GM23248 (cell line): ENCODE measurements around the gene FHAD1. TPM values are rescaled to one million over a fixed set of nuclear protein-coding genes. Genes with fewer than 3 reads are reported as not detected.
A peak's percentile ranks its signal among the peaks of the same experiment; 100 is the strongest.

ENCODE experiments used
- DNase-seq: peaks from one replicate; pipeline ENCODE4 v3.0.0-alpha.2; 2015
- H2AFZ ChIP-seq: fragments of 200-600 bp; sonication (generic); 2 replicates; pipeline ENCODE4 v1.6.1; 2016; ENCODE audit warnings: antibody characterized with exemption
- H3F3A ChIP-seq: fragments of 200-600 bp; sonication (generic); 2 replicates; pipeline ENCODE4 v1.6.1; 2016; ENCODE audit warnings: mild to moderate bottlenecking, antibody characterized with exemption, mixed run types; ENCODE audit not compliant: insufficient read depth
- H3K27ac ChIP-seq: fragments of 200-600 bp; sonication (generic); 2 replicates; pipeline ENCODE4 v1.5.1; 2016; ENCODE audit warnings: mild to moderate bottlenecking
- H3K27me3 ChIP-seq: fragments of 200-600 bp; sonication (generic); replicated peaks from 2 replicates; pipeline ENCODE4 v1.6.1; 2016; ENCODE audit warnings: mild to moderate bottlenecking; ENCODE audit not compliant: insufficient read depth
- H3K36me3 ChIP-seq: fragments of 200-600 bp; sonication (generic); 2 replicates; pipeline ENCODE4 v1.6.1; 2016; ENCODE audit warnings: low read depth, mild to moderate bottlenecking
- H3K4me1 ChIP-seq: fragments of 200-600 bp; sonication (generic); 2 replicates; pipeline ENCODE4 v1.6.1; 2016; ENCODE audit warnings: mild to moderate bottlenecking; ENCODE audit not compliant: insufficient read depth
- H3K4me2 ChIP-seq: fragments of 200-600 bp; sonication (generic); one replicate; pipeline ENCODE4 v1.6.1; 2016; ENCODE audit warnings: mild to moderate bottlenecking; ENCODE audit not compliant: unreplicated experiment
- H3K4me3 ChIP-seq: fragments of 200-600 bp; sonication (generic); 2 replicates; pipeline ENCODE4 v1.5.1; 2016; ENCODE audit warnings: mild to moderate bottlenecking
- H3K79me2 ChIP-seq: fragments of 200-600 bp; sonication (generic); 2 replicates; pipeline ENCODE4 v1.6.1; 2016; ENCODE audit warnings: mild to moderate bottlenecking; ENCODE audit not compliant: insufficient read depth
- H3K9ac ChIP-seq: fragments of 200-600 bp; sonication (generic); 2 replicates; pipeline ENCODE4 v1.6.1; 2016; ENCODE audit warnings: mild to moderate bottlenecking
- H3K9me2 ChIP-seq: fragments of 200-600 bp; sonication (generic); 2 replicates; pipeline ENCODE4 v1.6.1; 2016; ENCODE audit warnings: mixed run types, mild to moderate bottlenecking, moderate library complexity; ENCODE audit not compliant: insufficient read depth
- H3K9me3 ChIP-seq: fragments of 200-600 bp; sonication (generic); one replicate; pipeline ENCODE4 v1.6.1; 2017; ENCODE audit warnings: low read depth
- H4K20me1 ChIP-seq: fragments of 200-600 bp; sonication (generic); 2 replicates; pipeline ENCODE4 v1.6.0; 2016; ENCODE audit not compliant: insufficient read depth
- EZH2 ChIP-seq: fragments of 200-600 bp; sonication (generic); IDR thresholded peaks from 2 replicates; pipeline ENCODE4 v1.6.1; 2018; ENCODE audit warnings: antibody characterized with exemption, mild to moderate bottlenecking; ENCODE audit not compliant: insufficient read depth, poor library complexity, severe bottlenecking
- EZH2phosphoT487 ChIP-seq: fragments of 200-600 bp; sonication (generic); IDR thresholded peaks from 2 replicates; pipeline ENCODE4 v1.6.1; 2018; ENCODE audit warnings: antibody characterized with exemption, moderate library complexity, mild to moderate bottlenecking, low read depth; ENCODE audit not compliant: insufficient read depth
- WGBS, 2 experiments: methylation state at CpG; one replicate each; pipeline ENCODE4 v1.1.6; 2015 to 2017; ENCODE audit warnings: low lambda C conversion rate in 2 of 2, low coverage in 1 of 2; ENCODE audit errors: missing lambda C conversion rate in 2 of 2; 5-methylcytosine and 5-hydroxymethylcytosine counted together
- in situ Hi-C: fragments of 300-500 bp; cut with MboI; formaldehyde crosslinking; loops from 2 replicates; pipeline ENCODE4 v1.15.0; 2020
- polyA plus RNA-seq: library from polyadenylated mRNA; unstranded; fragments of >200 nt; fragmentation: Nextera tagmentation; extraction: Ambion mirVana; gene quantifications from 2 replicates; pipeline ENCODE4 v1.2.1, GENCODE V29; 2016
- total RNA-seq: library from RNA; depleted of rRNA; stranded (reverse); fragments of >200 nt; shearing (Covaris generic); gene quantifications from 2 replicates; pipeline ENCODE4 v1.2.3, GENCODE V29; 2014

FHAD1 gene
- total and polyA plus RNA-seq, 2 experiments from 2014 or later: 0.24 TPM; not detected in 1

- Histone ChIP-seq H2AFZ (no peak overlapping the region), H3K27ac (no peak overlapping the region)
Measured at GRCh38 chr1:15245593-15246360, 1.2 kb upstream of the FHAD1 start.

GRCh38 chr1:15248216-15248615 is 1.2 kb downstream of the FHAD1 start:
- no peak overlapping the region for H2AFZ ChIP-seq
- TF ChIP-seq EZH2phosphoT487 (no peak), EZH2 (no peak)
- peaks cover 56% of the 10 kb centered on the region for H3K27me3 ChIP-seq
- in situ Hi-C loops: no loop called here
- no peaks in the 10 kb centered on the region for H3K9me2 ChIP-seq
- no peak overlapping the region for H3K27ac ChIP-seq
- no peaks in the 10 kb centered on the region for H3K36me3 ChIP-seq
- 75 to 78% methylated on average over 4 of the region's 4 CpGs for WGBS, 2 experiments
- H3K9me3 ChIP-seq: no peaks in the 10 kb centered on the region
- no peaks in the 10 kb centered on the region for H3K4me1 ChIP-seq
- H3K4me2 ChIP-seq: no peak overlapping the region
- H3K4me3 ChIP-seq: no peak overlapping the region
- DNase-seq: no peak
- no peaks in the 10 kb centered on the region for H4K20me1 ChIP-seq
- no peak overlapping the region for H3K9ac ChIP-seq
- no peaks in the 10 kb centered on the region for H3K79me2 ChIP-seq
- H3F3A ChIP-seq: no peaks in the 10 kb centered on the region

More at GRCh38 chr1:15245593-15246360, 1.2 kb upstream of the FHAD1 start:
- in situ Hi-C loops: no loop called here
- DNase-seq: peak; percentile 50
- Histone ChIP-seq H3K79me2 (no peaks in the 10 kb centered on the region), H3K27me3 (peaks cover 44% of the 10 kb centered on the region), H3K4me3 (no peak overlapping the region), H3K4me2 (no peak overlapping the region), H3K9me3 (no peaks in the 10 kb centered on the region), H3K9me2 (no peaks in the 10 kb centered on the region), H4K20me1 (no peaks in the 10 kb centered on the region), H3K4me1 (no peaks in the 10 kb centered on the region), H3K36me3 (no peaks in the 10 kb centered on the region), H3F3A (no peaks in the 10 kb centered on the region), H3K9ac (no peak overlapping the region)
- 17 to 24% methylated on average over 11 of the region's 11 CpGs for WGBS, 2 experiments
- TF ChIP-seq EZH2phosphoT487 (no peak), EZH2 (no peak)

GRCh38 chr1:15249081-15249480 is 2.1 kb downstream of the FHAD1 start:
- Histone ChIP-seq H3K4me3 (no peak overlapping the region), H3K79me2 (no peaks in the 10 kb centered on the region), H3K4me1 (no peaks in the 10 kb centered on the region), H2AFZ (no peak overlapping the region), H3K4me2 (no peak overlapping the region), H3K36me3 (no peaks in the 10 kb centered on the region), H4K20me1 (no peaks in the 10 kb centered on the region), H3K9me2 (no peaks in the 10 kb centered on the region), H3K27ac (no peak overlapping the region), H3F3A (no peaks in the 10 kb centered on the region), H3K27me3 (peaks cover 64% of the 10 kb centered on the region), H3K9me3 (no peaks in the 10 kb centered on the region), H3K9ac (no peak overlapping the region)
- TF ChIP-seq EZH2phosphoT487: no peak
- no peak for TF ChIP-seq EZH2
- in situ Hi-C loops: no loop called here
- 75 to 80% methylated on average over 5 of the region's 5 CpGs for WGBS, 2 experiments
- no peak for DNase-seq

- in situ Hi-C loops: no loop called here
- Histone ChIP-seq H3K36me3 (no peaks in the 10 kb centered on the region), H2AFZ (no peak overlapping the region), H3K4me1 (no peaks in the 10 kb centered on the region), H4K20me1 (no peaks in the 10 kb centered on the region), H3K27ac (no peak overlapping the region), H3K9me3 (no peaks in the 10 kb centered on the region), H3K9me2 (no peaks in the 10 kb centered on the region), H3K4me2 (no peak overlapping the region), H3F3A (no peaks in the 10 kb centered on the region), H3K79me2 (no peaks in the 10 kb centered on the region), H3K27me3 (peaks cover 65% of the 10 kb centered on the region), H3K4me3 (no peak overlapping the region), H3K9ac (no peak overlapping the region)
- TF ChIP-seq EZH2 (no peak), EZH2phosphoT487 (no peak)
- DNase-seq: no peak
- 73 to 74% methylated on average over 14 of the region's 14 CpGs for WGBS, 2 experiments
Measured at GRCh38 chr1:15251857-15252835, 5.1 kb downstream of the FHAD1 start.
